Daoy (cell line): Measurements from ENCODE around the gene TAF12. TPM values are rescaled to one million over a fixed set of nuclear protein-coding genes. Genes with fewer than 3 reads are reported as not detected.
"Not testable (repeated sequence)": the region's sequence is repeated elsewhere in the genome, so short reads cannot be mapped to it uniquely, and the experiment has no call there.

Experiments
- DNase-seq: peaks from one replicate; pipeline ENCODE4 v3.0.0-alpha.2; 2015; ENCODE audit warnings: low read depth
- total RNA-seq: library from RNA; depleted of rRNA; stranded (reverse); fragments of >200 nt; shearing (Covaris generic); gene quantifications from 2 replicates; pipeline ENCODE4 v1.2.3, GENCODE V29; 2014

The TAF12 gene
- total RNA-seq, 1 experiment from 2014 or later = 55.2 TPM

DNA sequence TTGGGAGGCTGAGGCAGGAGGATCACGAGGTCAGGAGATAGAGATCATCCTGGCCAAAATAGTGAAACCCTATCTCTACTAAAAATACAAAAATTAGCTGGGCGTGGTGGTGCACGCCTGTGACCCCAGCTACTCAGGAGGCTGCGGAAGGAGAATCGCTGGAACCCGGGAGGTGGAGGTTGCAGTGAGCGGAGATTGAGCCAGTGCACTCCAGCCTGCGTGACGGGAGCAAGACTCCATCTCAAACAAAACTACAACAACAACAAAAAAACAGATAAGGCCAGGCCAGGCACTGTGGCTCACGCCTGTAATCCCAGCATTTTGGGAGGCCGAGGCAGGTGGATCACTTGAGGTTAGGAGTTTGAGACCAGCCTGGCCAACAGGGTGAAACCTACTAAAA, 2.5 kb upstream of the TAF12 start:
- DNase-seq = not testable (repeated sequence)

DNA sequence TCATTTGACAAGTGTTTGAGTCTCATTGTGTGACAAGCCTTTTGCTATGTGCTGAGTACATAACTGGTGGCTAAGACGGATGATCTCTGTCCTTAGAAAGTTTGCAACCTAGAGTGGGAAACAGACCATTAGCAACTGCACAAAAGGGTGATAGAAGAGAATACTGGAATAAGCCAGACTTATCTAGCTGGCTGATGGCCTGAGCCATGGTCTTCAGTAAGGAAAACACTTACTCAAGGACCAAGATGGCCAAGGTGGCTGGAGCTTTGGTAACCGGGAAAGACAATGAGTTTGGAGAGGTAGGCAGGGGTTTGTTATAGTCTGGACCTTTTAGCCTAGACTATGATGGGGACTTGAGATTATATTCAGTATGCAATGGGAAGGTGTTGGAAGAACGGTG, 1.6 kb upstream of the TAF12 start:
- DNase-seq = no peak

GRCh38 chr1:28642056-28642846, 616 bp downstream of the TAF12 start:
- no peak for DNase-seq

DNA sequence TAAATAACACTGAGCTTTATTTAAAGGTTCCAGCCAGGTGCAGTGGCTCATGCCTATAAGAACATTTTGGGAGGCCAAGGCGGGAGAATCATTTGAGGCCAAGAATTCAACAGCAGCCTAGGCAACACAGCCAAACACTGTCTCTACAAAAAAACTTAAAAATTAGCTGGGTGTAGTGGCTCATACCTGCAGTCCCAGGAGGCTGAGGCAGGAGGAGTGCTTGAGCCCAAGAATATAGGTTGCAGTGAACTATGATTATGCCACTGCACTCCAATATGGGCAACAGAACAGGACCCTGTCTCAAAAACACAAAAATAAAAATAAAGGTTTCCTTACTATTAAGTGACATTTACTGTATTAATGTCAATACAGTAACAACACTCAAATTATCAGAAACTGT, 2.1 kb downstream of the TAF12 start:
- peak; percentile 29 for DNase-seq

- no peak for DNase-seq
Observed at GRCh38 chr1:28632560-28632959, 10.3 kb downstream of the TAF12 start.

- no peak for DNase-seq
Observed at GRCh38 chr1:28631713-28632112, 11.2 kb downstream of the TAF12 start.

- no peak for DNase-seq
Observed at GRCh38 chr1:28613175-28613574, 29.7 kb downstream of the TAF12 start.

DNA sequence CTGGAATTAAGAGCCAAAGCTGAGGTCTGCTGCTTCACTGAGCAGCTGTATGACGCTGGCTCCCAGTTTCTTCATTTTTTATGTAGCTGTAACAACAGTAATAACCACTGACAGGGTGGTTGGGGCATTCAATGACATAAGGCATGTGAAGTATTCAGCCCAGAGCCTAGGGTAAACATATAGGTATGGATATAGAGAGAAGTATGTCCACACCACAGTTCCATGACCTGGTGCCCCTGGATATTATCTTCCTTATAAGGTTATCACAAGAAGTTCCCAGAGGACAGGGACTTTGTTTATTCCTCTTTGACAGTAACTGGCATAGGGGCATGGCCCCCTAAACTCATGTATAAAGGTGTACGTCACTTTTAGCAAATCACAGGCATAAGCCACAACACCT, 36.1 kb downstream of the TAF12 start:
- no peak for DNase-seq

GRCh38 chr1:28604962-28605361, 37.9 kb downstream of the TAF12 start:
- no peak for DNase-seq

DNA sequence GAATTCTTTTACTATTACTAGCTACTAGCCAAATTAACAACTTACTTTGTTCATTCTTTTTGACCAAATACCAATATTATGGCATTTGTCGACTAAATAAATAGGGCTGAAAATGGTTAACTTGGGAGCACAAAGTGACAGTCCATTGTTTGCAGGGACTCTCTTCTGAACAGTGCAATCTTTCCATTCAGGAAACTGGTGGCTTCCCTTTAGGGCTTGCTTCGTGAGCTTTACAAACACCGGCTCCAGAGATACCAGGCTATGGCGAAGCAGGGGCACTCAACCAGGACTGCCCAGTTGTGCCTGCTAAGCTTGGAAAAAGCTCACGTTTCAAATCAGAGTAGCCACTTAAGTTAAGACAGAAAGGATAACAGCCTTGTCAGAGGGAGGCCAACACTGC, 38.5 kb downstream of the TAF12 start:
- DNase-seq = no peak

- peak; percentile 75 for DNase-seq
Observed at GRCh38 chr1:28602536-28603439, 40.1 kb downstream of the TAF12 start.

- DNase-seq = peak; percentile 93
Observed at GRCh38 chr1:28601696-28602095, 41.2 kb downstream of the TAF12 start.

- DNase-seq = not testable (repeated sequence)
Observed at GRCh38 chr1:28596276-28596675, 46.6 kb downstream of the TAF12 start.

DNA sequence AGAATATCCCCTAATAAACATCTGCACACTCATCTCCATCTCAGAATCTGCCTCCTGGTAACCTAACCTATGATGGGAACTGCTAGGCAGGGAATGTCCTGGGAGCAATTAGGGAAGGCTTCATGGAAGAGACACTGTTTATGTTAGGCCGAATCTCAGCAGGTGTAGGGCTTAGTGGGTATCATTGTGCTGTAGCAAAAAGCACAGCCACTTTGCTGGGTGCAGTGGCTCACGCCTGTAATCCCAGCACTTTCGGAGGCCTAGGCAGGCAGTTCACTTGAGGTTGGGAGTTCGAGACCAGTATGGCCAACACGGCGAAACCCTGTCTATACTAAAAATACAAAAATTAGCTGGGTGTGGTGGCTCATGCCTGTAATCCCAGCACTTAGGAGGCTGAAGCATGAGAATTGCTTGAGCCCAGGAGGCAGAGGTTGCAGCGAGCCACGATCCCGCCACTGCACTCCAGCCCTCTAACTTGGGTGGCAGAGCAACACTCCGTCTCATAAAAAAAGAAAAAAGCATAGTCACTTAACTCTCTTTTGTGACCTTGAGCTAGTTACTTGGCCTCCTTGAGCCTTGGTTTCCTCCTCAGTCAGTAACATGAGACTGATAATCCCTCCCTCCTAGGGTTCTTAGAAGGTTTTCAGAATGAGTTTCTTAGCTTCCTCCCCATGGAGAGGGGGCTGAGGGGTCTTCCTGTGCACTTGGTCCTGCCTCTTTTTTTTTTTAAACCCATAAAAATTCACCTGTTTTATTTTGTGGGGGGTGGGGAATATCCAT, 47.3 kb downstream of the TAF12 start:
- no peak for DNase-seq

DNA sequence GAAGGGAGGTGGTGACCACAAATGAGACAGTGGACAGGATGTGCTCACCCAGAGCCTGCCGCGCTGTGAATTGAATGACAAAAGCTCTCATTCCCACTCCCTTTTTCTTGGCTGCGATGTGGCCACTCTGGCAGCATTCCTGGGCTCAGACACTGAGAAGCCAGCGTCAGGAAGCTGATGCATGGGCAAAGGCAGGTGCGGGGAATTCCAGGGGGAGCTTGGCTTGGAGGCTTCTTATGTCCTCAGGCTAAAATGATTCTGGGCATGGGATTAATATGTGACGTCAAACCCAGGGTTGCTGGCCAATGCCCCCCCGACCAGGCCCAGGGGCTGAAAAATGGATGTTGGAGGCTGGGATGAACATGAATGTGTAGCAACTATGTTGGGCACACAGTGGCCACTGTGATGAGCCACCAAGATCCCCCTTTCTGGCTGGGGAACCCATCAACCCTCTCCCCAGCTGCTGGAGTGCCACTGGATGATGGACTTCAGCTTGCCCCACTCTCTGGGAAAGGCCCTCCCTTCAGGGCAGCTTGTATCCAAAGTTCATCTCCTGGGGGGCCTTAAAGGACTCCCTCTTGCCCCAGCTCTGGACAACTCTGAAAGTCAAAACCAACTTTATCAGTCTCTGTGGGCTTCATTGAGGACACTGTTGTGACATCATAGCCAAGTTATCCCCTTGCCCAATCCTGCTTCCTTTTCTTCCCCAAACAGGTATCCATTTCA, 48.0 kb downstream of the TAF12 start:
- peak; percentile 90 for DNase-seq

- not testable (repeated sequence) for DNase-seq
Observed at GRCh38 chr1:28593988-28594356, 48.9 kb downstream of the TAF12 start.

DNA sequence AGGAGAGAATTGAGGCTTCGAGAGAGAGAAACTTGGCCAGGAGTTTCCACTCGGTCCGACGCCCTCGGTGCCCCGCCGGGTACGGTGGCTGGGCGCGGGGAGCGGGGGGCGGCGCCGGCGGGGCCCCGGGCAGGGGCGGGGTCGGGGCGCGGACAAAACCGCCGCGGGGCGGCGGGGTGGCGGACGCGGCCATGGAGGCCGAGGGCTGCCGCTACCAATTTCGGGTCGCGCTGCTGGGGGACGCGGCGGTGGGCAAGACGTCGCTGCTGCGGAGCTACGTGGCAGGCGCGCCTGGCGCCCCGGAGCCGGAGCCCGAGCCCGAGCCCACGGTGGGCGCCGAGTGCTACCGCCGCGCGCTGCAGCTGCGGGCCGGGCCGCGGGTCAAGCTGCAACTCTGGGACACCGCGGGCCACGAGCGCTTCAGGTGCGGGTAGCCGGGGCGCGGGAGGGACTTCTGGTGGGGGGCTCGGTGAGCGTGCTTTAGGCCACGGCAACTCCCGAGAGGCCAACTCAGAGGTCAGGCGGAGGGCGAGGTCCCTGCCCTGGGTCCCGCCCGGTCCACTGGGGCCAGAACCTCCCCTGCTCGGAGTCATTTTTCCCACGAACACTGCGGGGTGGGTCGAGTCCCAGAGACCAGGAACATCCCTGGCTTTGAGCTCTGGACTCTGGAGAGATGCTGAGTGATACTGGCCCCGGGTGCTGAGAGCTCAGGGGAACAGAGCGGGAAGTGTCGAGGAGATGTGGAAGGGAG, 50.4 kb downstream of the TAF12 start:
- peak; percentile 32 for DNase-seq

GRCh38 chr1:28591708-28592320, 51.1 kb downstream of the TAF12 start, which contains the start of gene RAB42:
Gene RAB42, plus strand, starts transcription at chr1:28592265. Its CDS starts 247 bp downstream, at chr1:28592512.
- DNase-seq = peak; percentile 37

DNA sequence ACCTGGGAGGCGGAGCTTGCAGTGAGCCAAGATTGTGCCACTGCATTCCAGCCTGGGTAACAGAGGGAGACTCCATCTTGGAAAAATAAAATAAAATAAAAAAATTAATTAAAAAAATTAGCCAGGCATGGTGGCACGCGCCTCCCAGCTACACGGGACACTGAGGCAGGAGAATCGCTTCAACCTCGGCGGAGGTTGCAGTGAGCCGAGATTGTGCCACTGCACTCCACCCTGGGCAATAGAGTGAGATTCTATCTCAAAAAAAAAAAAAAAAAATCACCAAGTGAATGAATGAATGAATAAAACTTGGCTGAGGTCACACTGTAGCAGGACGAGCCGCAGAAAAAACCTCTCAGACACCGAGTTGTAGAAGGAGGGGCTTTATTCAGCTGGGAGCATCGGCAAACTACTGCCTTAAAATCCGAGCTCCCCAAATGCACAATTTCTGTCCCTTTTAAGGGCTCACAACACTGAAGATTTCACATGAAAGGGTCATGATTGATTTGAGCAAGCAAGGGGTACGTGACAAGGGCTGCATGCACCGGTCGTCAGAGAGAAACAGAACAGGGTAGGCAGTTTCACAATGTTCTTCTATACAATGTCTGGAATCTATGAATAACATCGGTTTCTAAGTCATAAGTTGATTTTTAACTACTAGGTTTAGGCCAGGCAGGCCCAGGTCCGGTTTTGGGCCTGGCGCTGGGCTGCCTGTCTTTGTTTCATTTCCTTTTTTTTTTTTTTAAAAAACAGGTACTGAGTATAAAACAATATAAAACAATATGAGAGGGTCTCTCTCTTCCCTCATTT, 56.1 kb downstream of the TAF12 start:
- DNase-seq = not testable (repeated sequence)
